GM19468 (cell line): ENCODE data around the gene ITPKB.
"Not testable (repeated sequence)": the region's sequence is repeated elsewhere in the genome, so short reads cannot be mapped to it uniquely, and the experiment has no call there.

Source experiments
- ATAC-seq: cut with Tn5 transposase; IDR thresholded peaks from one replicate; pipeline ENCODE4 v1.9.1; 2021; ENCODE audit warnings: mild to moderate bottlenecking, moderate library complexity, moderate number of reproducible peaks; ENCODE audit not compliant: unreplicated experiment; ENCODE audit errors: extremely low read depth

Gene ITPKB

GRCh38 chr1:226761322-226761721 lies 22.2 kb upstream of the ITPKB start:
- no peak for ATAC-seq

- no peak for ATAC-seq
Measured at GRCh38 chr1:226754793-226755533, 15.9 kb upstream of the ITPKB start.

- ATAC-seq, result no peak
Measured at GRCh38 chr1:226754097-226754496, 15.0 kb upstream of the ITPKB start.

GRCh38 chr1:226751703-226752102 lies 12.6 kb upstream of the ITPKB start:
- ATAC-seq, result no peak

- no peak for ATAC-seq
Measured at GRCh38 chr1:226751214-226751613, 12.1 kb upstream of the ITPKB start.

- ATAC-seq, result no peak
Measured at GRCh38 chr1:226749467-226749866, 10.4 kb upstream of the ITPKB start.

GRCh38 chr1:226748306-226748705 lies 9.2 kb upstream of the ITPKB start:
- ATAC-seq, result no peak

GRCh38 chr1:226747519-226748263 lies 8.6 kb upstream of the ITPKB start:
- ATAC-seq, result not testable (repeated sequence)

- no peak for ATAC-seq
Measured at GRCh38 chr1:226743259-226743658, 4.2 kb upstream of the ITPKB start.

- ATAC-seq, result no peak
Measured at GRCh38 chr1:226741009-226741408, 1.9 kb upstream of the ITPKB start.

- no peak for ATAC-seq
Measured at GRCh38 chr1:226739696-226740065, 599 bp upstream of the ITPKB start.

- ATAC-seq, result no peak
Measured at GRCh38 chr1:226738421-226738994, 574 bp downstream of the ITPKB start.

- ATAC-seq, result no peak
Measured at GRCh38 chr1:226737819-226738420, 1.2 kb downstream of the ITPKB start.

GRCh38 chr1:226736908-226737818 lies 1.9 kb downstream of the ITPKB start:
- no peak for ATAC-seq

GRCh38 chr1:226736001-226736907 lies 2.8 kb downstream of the ITPKB start:
- no peak for ATAC-seq

GRCh38 chr1:226735576-226735975 lies 3.5 kb downstream of the ITPKB start:
- ATAC-seq, result no peak

GRCh38 chr1:226734611-226735153 lies 4.4 kb downstream of the ITPKB start:
- ATAC-seq, result no peak

GRCh38 chr1:226733876-226734275 lies 5.2 kb downstream of the ITPKB start:
- ATAC-seq, result no peak

- no peak for ATAC-seq
Measured at GRCh38 chr1:226733304-226733703, 5.8 kb downstream of the ITPKB start.
